ENCODE results near the gene MFAP3L.

GRCh38 chr4:169993531-169993930, 32.7 kb downstream of the MFAP3L start:
- TF ChIP-seq POLR2A (IDR thresholded peaks at IDR 0.05; ENCODE audit: low read depth, low read length) = no peak
- TF ChIP-seq TAF1 (IDR thresholded peaks at IDR 0.05; ENCODE audit: low read depth, low read length) = no peak
- no peak for TF ChIP-seq POLR2AphosphoS5 (IDR thresholded peaks at IDR 0.05; ENCODE audit: low read depth, low read length)
- no peak for TF ChIP-seq SPI1 (IDR thresholded peaks at IDR 0.05; ENCODE audit: low read depth, low read length)
- TF ChIP-seq PAX5 (IDR thresholded peaks at IDR 0.05; ENCODE audit: insufficient read depth, low read length, severe bottlenecking) = no peak
